Measurements from ENCODE around the gene KRTAP4-11. TPM values are rescaled to one million over a fixed set of nuclear protein-coding genes. Genes with fewer than 3 reads are reported as not detected.
"Not testable (repeated sequence)": the region's sequence is repeated elsewhere in the genome, so short reads cannot be mapped to it uniquely, and the experiment has no call there.

The KRTAP4-11 gene
- total RNA-seq (2021; ENCODE audit: unreplicated experiment) (not detected), Bru-seq, nascent RNA (not detected), BruChase-seq, experiment 1, labeled RNA remaining after a 2-hour chase (not detected), BruChase-seq, experiment 2, labeled RNA remaining after a 6-hour chase (not detected)
- polyA plus RNA-seq (2012; ENCODE audit: insufficient read length): not detected
- long read RNA-seq: 0 reads

GRCh38 chr17:41117846-41118386 is at the start of gene KRTAP4-11:
KRTAP4-11 (minus strand) TSS chr17:41118373; CDS start chr17:41118315, 58 bp downstream.
- CTCF ChIA-PET; intact Hi-C loops (cut with micrococcal nuclease; ENCODE audit: unreplicated experiment); BruUV-seq (replicated peaks): not testable (repeated sequence)

DNA sequence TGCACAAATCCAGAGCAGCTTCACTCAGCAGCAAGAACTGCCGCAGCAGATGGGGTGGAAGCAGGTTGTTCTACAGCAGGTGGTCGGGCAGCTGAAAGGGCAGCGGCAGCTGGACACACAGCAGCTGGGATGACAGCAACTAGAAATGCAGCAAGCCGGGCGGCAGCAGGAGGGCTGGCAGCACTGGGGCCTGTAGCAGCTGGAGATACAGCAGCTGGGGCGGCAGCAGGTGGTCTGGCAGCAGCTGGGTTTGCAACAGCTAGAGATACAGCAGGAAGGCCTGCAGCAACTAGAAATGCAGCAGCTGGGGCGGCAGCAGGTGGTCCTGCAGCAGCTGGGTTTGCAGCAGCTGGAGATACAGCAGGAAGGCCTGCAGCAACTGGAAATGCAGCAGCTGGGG is 49.4 kb upstream of the KRTAP4-11 start:
- intact Hi-C loops (cut with micrococcal nuclease; ENCODE audit: unreplicated experiment): no loop called here
- Histone ChIP-seq H3K4me1 (ENCODE audit: control insufficient read depth, insufficient read depth, low read length) (no peaks in the 10 kb centered on the region), H3K4me3 (ENCODE audit: low read depth in 2 of 2, low read length in 2 of 2) (no peak overlapping the region), H3K9me3 (ENCODE audit: control insufficient read depth, insufficient read depth, low read depth, low read length) (no peaks in the 10 kb centered on the region), H3K27me3 (ENCODE audit: control insufficient read depth, insufficient read depth, low read length) (peaks cover 6% of the 10 kb centered on the region; the same call in 1 of the 2 replicates), H3K27ac (ENCODE audit: low read length) (no peak overlapping the region), H3K36me3 (ENCODE audit: control insufficient read depth, insufficient read depth, low read length) (no peaks in the 10 kb centered on the region)
- no peak for DNase-seq (ENCODE audit: low read depth, low spot score)
- no TSS peak for BruUV-seq (replicated peaks)
- CTCF ChIA-PET: no interaction called here
- TF ChIP-seq TCF7L2 (IDR thresholded peaks at IDR 0.05; ENCODE audit: low read depth, low read length) (no peak), SIN3A (IDR thresholded peaks at IDR 0.05; ENCODE audit: borderline replicate concordance, insufficient read depth, low read depth, low read length) (no peak)
- TF ChIP-seq, protein P1, sequence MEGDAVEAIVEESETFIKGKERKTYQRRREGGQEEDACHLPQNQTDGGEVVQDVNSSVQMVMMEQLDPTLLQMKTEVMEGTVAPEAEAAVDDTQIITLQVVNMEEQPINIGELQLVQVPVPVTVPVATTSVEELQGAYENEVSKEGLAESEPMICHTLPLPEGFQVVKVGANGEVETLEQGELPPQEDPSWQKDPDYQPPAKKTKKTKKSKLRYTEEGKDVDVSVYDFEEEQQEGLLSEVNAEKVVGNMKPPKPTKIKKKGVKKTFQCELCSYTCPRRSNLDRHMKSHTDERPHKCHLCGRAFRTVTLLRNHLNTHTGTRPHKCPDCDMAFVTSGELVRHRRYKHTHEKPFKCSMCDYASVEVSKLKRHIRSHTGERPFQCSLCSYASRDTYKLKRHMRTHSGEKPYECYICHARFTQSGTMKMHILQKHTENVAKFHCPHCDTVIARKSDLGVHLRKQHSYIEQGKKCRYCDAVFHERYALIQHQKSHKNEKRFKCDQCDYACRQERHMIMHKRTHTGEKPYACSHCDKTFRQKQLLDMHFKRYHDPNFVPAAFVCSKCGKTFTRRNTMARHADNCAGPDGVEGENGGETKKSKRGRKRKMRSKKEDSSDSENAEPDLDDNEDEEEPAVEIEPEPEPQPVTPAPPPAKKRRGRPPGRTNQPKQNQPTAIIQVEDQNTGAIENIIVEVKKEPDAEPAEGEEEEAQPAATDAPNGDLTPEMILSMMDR (IDR thresholded peaks at IDR 0.05): no peak
- TF ChIP-seq, protein P2, sequence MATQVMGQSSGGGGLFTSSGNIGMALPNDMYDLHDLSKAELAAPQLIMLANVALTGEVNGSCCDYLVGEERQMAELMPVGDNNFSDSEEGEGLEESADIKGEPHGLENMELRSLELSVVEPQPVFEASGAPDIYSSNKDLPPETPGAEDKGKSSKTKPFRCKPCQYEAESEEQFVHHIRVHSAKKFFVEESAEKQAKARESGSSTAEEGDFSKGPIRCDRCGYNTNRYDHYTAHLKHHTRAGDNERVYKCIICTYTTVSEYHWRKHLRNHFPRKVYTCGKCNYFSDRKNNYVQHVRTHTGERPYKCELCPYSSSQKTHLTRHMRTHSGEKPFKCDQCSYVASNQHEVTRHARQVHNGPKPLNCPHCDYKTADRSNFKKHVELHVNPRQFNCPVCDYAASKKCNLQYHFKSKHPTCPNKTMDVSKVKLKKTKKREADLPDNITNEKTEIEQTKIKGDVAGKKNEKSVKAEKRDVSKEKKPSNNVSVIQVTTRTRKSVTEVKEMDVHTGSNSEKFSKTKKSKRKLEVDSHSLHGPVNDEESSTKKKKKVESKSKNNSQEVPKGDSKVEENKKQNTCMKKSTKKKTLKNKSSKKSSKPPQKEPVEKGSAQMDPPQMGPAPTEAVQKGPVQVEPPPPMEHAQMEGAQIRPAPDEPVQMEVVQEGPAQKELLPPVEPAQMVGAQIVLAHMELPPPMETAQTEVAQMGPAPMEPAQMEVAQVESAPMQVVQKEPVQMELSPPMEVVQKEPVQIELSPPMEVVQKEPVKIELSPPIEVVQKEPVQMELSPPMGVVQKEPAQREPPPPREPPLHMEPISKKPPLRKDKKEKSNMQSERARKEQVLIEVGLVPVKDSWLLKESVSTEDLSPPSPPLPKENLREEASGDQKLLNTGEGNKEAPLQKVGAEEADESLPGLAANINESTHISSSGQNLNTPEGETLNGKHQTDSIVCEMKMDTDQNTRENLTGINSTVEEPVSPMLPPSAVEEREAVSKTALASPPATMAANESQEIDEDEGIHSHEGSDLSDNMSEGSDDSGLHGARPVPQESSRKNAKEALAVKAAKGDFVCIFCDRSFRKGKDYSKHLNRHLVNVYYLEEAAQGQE (IDR thresholded peaks at IDR 0.05; ENCODE audit: insufficient read depth in 1 of 2, low read depth in 2 of 2, low read length in 1 of 2): no peak
- ATAC-seq: no peak
- in situ Hi-C loops (cut with HindIII; ENCODE audit: low pct_unique_long_range_greater_than_20kb, low sequenced_read_pairs): no loop called here
- POLR2A ChIA-PET: no interaction called here

More at GRCh38 chr17:41117846-41118386, at the start of gene KRTAP4-11:
- H3K27me3 ChIP-seq (ENCODE audit: control insufficient read depth, insufficient read depth, low read length); H3K36me3 ChIP-seq (ENCODE audit: control insufficient read depth, insufficient read depth, low read length); ATAC-seq; DNase-seq (ENCODE audit: low read depth, low spot score); H3K9me3 ChIP-seq (ENCODE audit: control insufficient read depth, insufficient read depth, low read depth, low read length); POLR2A ChIA-PET; H3K27ac ChIP-seq (ENCODE audit: low read length); H3K4me1 ChIP-seq (ENCODE audit: control insufficient read depth, insufficient read depth, low read length); H3K4me3 ChIP-seq (ENCODE audit: low read depth in 2 of 2, low read length in 2 of 2); in situ Hi-C loops (cut with HindIII; ENCODE audit: low pct_unique_long_range_greater_than_20kb, low sequenced_read_pairs): not testable (repeated sequence)

GRCh38 chr17:41163828-41164227 is 45.7 kb upstream of the KRTAP4-11 start:
- ATAC-seq (no peak; the same call in 1 of the 2 replicates), DNase-seq (ENCODE audit: low read depth, low spot score) (no peak)
- TF ChIP-seq, protein P2 (IDR thresholded peaks at IDR 0.05; ENCODE audit: insufficient read depth in 1 of 2, low read depth in 2 of 2, low read length in 1 of 2): no peak
- TF ChIP-seq SIN3A (IDR thresholded peaks at IDR 0.05; ENCODE audit: borderline replicate concordance, insufficient read depth, low read depth, low read length): no peak
- no peak for TF ChIP-seq POLR2AphosphoS5 (IDR thresholded peaks at IDR 0.05; ENCODE audit: low read depth, low read length)
- no peaks in the 10 kb centered on the region for H3K9me3 ChIP-seq (ENCODE audit: control insufficient read depth, insufficient read depth, low read depth, low read length)
- no peaks in the 10 kb centered on the region for H3K4me1 ChIP-seq (ENCODE audit: control insufficient read depth, insufficient read depth, low read length)
- in situ Hi-C loops (cut with HindIII; ENCODE audit: low pct_unique_long_range_greater_than_20kb, low sequenced_read_pairs) (no loop called here), intact Hi-C loops (cut with micrococcal nuclease; ENCODE audit: unreplicated experiment) (no loop called here)
- BruUV-seq (replicated peaks): no TSS peak
- H3K27me3 ChIP-seq (ENCODE audit: control insufficient read depth, insufficient read depth, low read length): peaks cover 12% of the 10 kb centered on the region; the same call in 1 of the 2 replicates
- POLR2A ChIA-PET: no interaction called here
- H3K27ac ChIP-seq (ENCODE audit: low read length): no peak overlapping the region
- H3K4me3 ChIP-seq (ENCODE audit: low read depth in 2 of 2, low read length in 2 of 2): no peak overlapping the region
- no peaks in the 10 kb centered on the region for H3K36me3 ChIP-seq (ENCODE audit: control insufficient read depth, insufficient read depth, low read length)
- CTCF ChIA-PET: interaction anchor here (0.6 kb wide), 1 partner anchor 203 kb away, joined by 7 read pairs; no protein-coding TSS in a partner anchor

All from Panc1 (cell line).